Astrocyte (in vitro differentiated cells and primary cell): ENCODE data around the gene ATP11A. TPM values are rescaled to one million over a fixed set of nuclear protein-coding genes. Genes with fewer than 3 reads are reported as not detected.

ENCODE experiments used
- DNase-seq: peaks from one replicate; pipeline ENCODE4 v3.0.0-alpha.2; 2010; ENCODE audit warnings: low read depth
- FAIRE-seq: peaks from 2 replicates; lab custom pipeline; 2011; peaks lifted over from hg19 to GRCh38; lab: Jason Lieb, UNC
- H2AFZ ChIP-seq: 2 replicates; pipeline ENCODE4 v1.6.0; 2012; ENCODE audit warnings: low read depth, low read length, inconsistent platforms
- H3K27ac ChIP-seq: 2 replicates; pipeline ENCODE4 v1.5.1; 2011; ENCODE audit warnings: low read depth, low read length, inconsistent platforms
- H3K27me3 ChIP-seq: 2 replicates; pipeline ENCODE4 v1.6.0; 2011; ENCODE audit warnings: low read length, inconsistent platforms; ENCODE audit not compliant: insufficient read depth
- H3K36me3 ChIP-seq: 2 replicates; pipeline ENCODE4 v1.5.1; 2011; ENCODE audit warnings: low read length, inconsistent platforms; ENCODE audit not compliant: insufficient read depth
- H3K4me1 ChIP-seq: 2 replicates; pipeline ENCODE4 v1.5.1; 2011; ENCODE audit warnings: low read length, inconsistent platforms; ENCODE audit not compliant: insufficient read depth
- H3K4me2 ChIP-seq: 2 replicates; pipeline ENCODE4 v1.6.0; 2012; ENCODE audit warnings: low read length, inconsistent platforms
- H3K4me3 ChIP-seq: 2 replicates; pipeline ENCODE4 v1.5.1; 2011; ENCODE audit warnings: low read depth, mild to moderate bottlenecking, low read length, inconsistent platforms; ENCODE audit not compliant: insufficient read depth
- H3K79me2 ChIP-seq: 2 replicates; pipeline ENCODE4 v1.6.0; 2012; ENCODE audit warnings: mild to moderate bottlenecking, low read length, inconsistent platforms; ENCODE audit not compliant: insufficient read depth
- H3K9ac ChIP-seq: 2 replicates; pipeline ENCODE4 v1.6.0; 2012; ENCODE audit warnings: mild to moderate bottlenecking, low read length, inconsistent platforms
- H3K9me3 ChIP-seq: 2 replicates; pipeline ENCODE4 v1.5.1; 2012; ENCODE audit warnings: low read depth, mild to moderate bottlenecking, low read length, inconsistent platforms; ENCODE audit not compliant: insufficient read depth
- H4K20me1 ChIP-seq: 2 replicates; pipeline ENCODE4 v1.6.0; 2012; ENCODE audit warnings: low read length, inconsistent platforms; ENCODE audit not compliant: insufficient read depth
- H3K27ac Mint-ChIP-seq: one replicate; pipeline ENCODE4 v1.8.0; 2021; ENCODE audit warnings: mild to moderate bottlenecking, mixed read lengths; ENCODE audit not compliant: unreplicated experiment
- H3K27me3 Mint-ChIP-seq: one replicate; pipeline ENCODE4 v1.8.0; 2021; ENCODE audit warnings: low read depth, mixed read lengths; ENCODE audit not compliant: unreplicated experiment
- H3K36me3 Mint-ChIP-seq: one replicate; pipeline ENCODE4 v1.8.0; 2021; ENCODE audit warnings: low read depth, mixed read lengths; ENCODE audit not compliant: unreplicated experiment
- H3K4me1 Mint-ChIP-seq: one replicate; pipeline ENCODE4 v1.8.0; 2021; ENCODE audit warnings: low read depth, mixed read lengths; ENCODE audit not compliant: unreplicated experiment
- H3K4me3 Mint-ChIP-seq: one replicate; pipeline ENCODE4 v1.8.0; 2021; ENCODE audit warnings: mild to moderate bottlenecking, moderate library complexity, mixed read lengths; ENCODE audit not compliant: unreplicated experiment
- H3K9me3 Mint-ChIP-seq: one replicate; pipeline ENCODE4 v1.8.0; 2021; ENCODE audit warnings: mild to moderate bottlenecking, mixed read lengths; ENCODE audit not compliant: unreplicated experiment
- EZH2 ChIP-seq: IDR thresholded peaks from 2 replicates; pipeline ENCODE4 v1.6.1; 2012; ENCODE audit warnings: mild to moderate bottlenecking, low read length, inconsistent platforms; ENCODE audit not compliant: insufficient read depth
- total RNA-seq: library from RNA; stranded (reverse); gene quantifications from 2 replicates; pipeline ENCODE4 v1.2.1, GENCODE V29; 2021
- TF ChIP-seq, protein P1 (sequence below): IDR thresholded peaks from 2 replicates; pipeline ENCODE4 v1.5.1; 2011; ENCODE audit warnings: low read depth, mild to moderate bottlenecking, inconsistent platforms, low read length, moderate library complexity; ENCODE audit not compliant: insufficient read depth

The ATP11A gene
- total RNA-seq, 1 donor from 2014 or later: 38.9 TPM

DNA sequence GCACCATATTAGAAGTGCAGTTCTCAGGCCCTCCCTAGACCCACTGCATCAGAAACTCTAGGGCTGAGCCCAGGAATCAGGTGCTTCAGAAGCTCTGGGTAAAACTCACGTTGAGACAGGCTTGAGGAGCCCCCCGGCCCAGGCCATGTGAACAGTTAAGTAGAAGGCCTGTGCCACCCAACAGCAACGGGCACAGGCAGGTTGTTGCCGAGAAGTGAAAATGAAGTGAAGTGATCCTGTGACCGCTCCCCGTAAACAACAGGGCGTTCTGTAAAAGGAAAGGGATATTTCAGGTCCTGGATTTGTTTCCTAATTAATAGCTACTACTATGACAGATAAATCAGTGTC is 128.8 kb downstream of the ATP11A start:
- Mint-ChIP-seq H3K27me3 (no peaks in the 10 kb centered on the region), H3K9me3 (peaks cover 8% of the 10 kb centered on the region), H3K4me3 (no peak overlapping the region), H3K27ac (no peak overlapping the region), H3K4me1 (peaks cover 4% of the 10 kb centered on the region), H3K36me3 (peaks cover 30% of the 10 kb centered on the region)
- Histone ChIP-seq H2AFZ (no peak overlapping the region), H3K9ac (no peak overlapping the region), H3K27ac (no peak overlapping the region), H3K4me3 (no peak overlapping the region), H3K4me1 (no peaks in the 10 kb centered on the region), H3K4me2 (no peak overlapping the region), H3K36me3 (no peaks in the 10 kb centered on the region), H3K27me3 (no peaks in the 10 kb centered on the region), H4K20me1 (no peaks in the 10 kb centered on the region), H3K9me3 (no peaks in the 10 kb centered on the region), H3K79me2 (no peaks in the 10 kb centered on the region)
- no peak for TF ChIP-seq EZH2
- TF ChIP-seq, protein P1, sequence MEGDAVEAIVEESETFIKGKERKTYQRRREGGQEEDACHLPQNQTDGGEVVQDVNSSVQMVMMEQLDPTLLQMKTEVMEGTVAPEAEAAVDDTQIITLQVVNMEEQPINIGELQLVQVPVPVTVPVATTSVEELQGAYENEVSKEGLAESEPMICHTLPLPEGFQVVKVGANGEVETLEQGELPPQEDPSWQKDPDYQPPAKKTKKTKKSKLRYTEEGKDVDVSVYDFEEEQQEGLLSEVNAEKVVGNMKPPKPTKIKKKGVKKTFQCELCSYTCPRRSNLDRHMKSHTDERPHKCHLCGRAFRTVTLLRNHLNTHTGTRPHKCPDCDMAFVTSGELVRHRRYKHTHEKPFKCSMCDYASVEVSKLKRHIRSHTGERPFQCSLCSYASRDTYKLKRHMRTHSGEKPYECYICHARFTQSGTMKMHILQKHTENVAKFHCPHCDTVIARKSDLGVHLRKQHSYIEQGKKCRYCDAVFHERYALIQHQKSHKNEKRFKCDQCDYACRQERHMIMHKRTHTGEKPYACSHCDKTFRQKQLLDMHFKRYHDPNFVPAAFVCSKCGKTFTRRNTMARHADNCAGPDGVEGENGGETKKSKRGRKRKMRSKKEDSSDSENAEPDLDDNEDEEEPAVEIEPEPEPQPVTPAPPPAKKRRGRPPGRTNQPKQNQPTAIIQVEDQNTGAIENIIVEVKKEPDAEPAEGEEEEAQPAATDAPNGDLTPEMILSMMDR: no peak
- FAIRE-seq (no peak), DNase-seq (no peak)

DNA sequence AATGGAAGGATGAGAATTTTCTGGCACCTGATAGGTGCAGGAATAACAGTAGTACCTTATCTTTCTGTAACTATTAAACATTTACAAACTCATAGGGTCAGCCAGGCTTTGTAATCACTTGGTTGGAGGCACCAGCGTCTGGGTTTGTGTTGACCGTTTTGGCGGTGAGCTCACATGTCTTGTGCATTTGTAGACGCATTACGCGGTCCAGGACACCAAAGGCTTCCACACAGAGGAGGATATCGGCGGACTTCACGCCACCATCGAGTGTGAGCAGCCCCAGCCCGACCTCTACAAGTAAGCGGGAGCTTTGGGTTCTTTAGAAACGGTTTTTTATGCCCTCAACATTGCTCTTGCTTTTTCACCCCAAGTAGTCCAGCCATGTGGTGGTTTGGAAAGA is 129.3 kb downstream of the ATP11A start:
- Histone ChIP-seq H3K4me3 (no peak overlapping the region), H3K27ac (no peak overlapping the region), H3K4me2 (no peak overlapping the region), H4K20me1 (no peaks in the 10 kb centered on the region), H2AFZ (no peak overlapping the region), H3K4me1 (no peaks in the 10 kb centered on the region), H3K79me2 (no peaks in the 10 kb centered on the region), H3K36me3 (no peaks in the 10 kb centered on the region), H3K27me3 (no peaks in the 10 kb centered on the region), H3K9me3 (no peaks in the 10 kb centered on the region), H3K9ac (no peak overlapping the region)
- FAIRE-seq (no peak), DNase-seq (no peak)
- peaks cover 8% of the 10 kb centered on the region for H3K9me3 Mint-ChIP-seq
- peaks cover 30% of the 10 kb centered on the region for H3K36me3 Mint-ChIP-seq
- peaks cover 4% of the 10 kb centered on the region for H3K4me1 Mint-ChIP-seq
- H3K27me3 Mint-ChIP-seq: no peaks in the 10 kb centered on the region
- H3K27ac Mint-ChIP-seq: no peak overlapping the region
- H3K4me3 Mint-ChIP-seq: no peak overlapping the region
- TF ChIP-seq, protein P1: no peak
- no peak for TF ChIP-seq EZH2

DNA sequence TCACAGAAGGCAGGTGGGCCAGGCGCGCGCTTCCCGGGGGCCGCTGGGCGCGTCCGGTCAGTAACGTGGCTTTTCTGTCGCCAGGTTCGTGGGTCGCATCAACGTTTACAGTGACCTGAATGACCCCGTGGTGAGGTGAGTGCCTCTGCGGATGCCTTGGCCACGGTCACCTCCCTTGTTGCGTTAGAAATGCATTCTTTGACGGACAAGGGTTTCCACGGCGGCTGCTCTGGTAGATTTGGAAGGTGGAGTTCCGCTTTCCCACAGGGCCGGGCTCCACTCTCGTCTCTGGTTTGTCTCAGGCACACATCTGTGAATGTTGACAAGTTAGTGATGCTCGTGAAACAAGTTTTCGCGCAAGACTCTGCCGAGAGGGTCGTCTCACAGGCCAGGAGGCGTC is 130.0 kb downstream of the ATP11A start:
- peaks cover 28% of the 10 kb centered on the region for H3K36me3 Mint-ChIP-seq
- DNase-seq: no peak

More for the DNA sequence above, 130.0 kb downstream of the ATP11A start:
- H3K9ac ChIP-seq: no peak overlapping the region
- H3K4me1 ChIP-seq: no peaks in the 10 kb centered on the region
- Mint-ChIP-seq H3K4me1 (peaks cover 4% of the 10 kb centered on the region), H3K9me3 (peaks cover 8% of the 10 kb centered on the region), H3K27me3 (no peaks in the 10 kb centered on the region), H3K4me3 (no peak overlapping the region), H3K27ac (no peak overlapping the region)
- no peaks in the 10 kb centered on the region for H3K9me3 ChIP-seq
- H2AFZ ChIP-seq: no peak overlapping the region
- no peak for FAIRE-seq
- no peak overlapping the region for H3K4me3 ChIP-seq
- H3K27me3 ChIP-seq: no peaks in the 10 kb centered on the region
- no peaks in the 10 kb centered on the region for H4K20me1 ChIP-seq
- H3K79me2 ChIP-seq: no peaks in the 10 kb centered on the region
- no peak overlapping the region for H3K27ac ChIP-seq
- no peaks in the 10 kb centered on the region for H3K36me3 ChIP-seq
- TF ChIP-seq, protein P1: no peak
- TF ChIP-seq EZH2: no peak
- H3K4me2 ChIP-seq: no peak overlapping the region
